ENCODE results near the gene COPE.

Gene COPE

DNA sequence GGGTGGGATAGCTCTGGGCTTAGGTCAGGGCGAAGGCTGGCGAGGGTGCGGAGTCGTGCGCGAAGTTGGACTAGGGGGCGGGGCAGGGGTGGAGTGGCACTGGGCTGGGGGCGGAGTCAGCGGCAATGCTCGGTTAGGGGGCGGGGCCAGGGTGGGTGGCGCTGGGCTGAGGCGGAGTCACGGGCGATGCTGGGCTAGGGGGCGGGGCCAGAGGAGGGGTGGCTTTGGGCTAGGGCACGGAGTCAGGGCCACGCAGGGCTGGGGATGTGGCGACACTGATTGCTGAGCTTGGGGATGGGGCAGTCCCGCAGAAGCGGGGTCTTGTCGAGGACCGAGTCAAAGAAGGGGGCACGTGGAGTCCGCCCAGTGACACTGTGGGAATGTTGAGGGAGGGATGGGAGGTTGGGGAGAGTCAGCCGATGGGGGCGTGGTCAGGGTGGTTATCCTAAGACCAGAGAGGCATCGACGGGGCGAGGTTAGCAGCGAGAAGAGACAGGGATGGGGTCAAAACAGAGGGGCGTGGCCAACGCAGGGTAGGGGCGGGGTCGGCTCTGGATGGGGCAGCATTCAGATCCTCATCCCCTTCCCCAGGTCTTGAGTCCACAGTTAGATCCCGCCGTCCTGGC, 13.1 kb upstream of the COPE start:
- no peak for TF ChIP-seq TAF1 (IDR thresholded peaks at IDR 0.05; ENCODE audit: borderline replicate concordance, insufficient read depth, low read length)
- no peak for TF ChIP-seq FOXP2 (optimal IDR thresholded peaks at IDR 0.05; ENCODE audit: borderline replicate concordance, extremely low read depth, extremely low read length, insufficient read depth)
- no peak for TF ChIP-seq SIN3A (IDR thresholded peaks at IDR 0.05; ENCODE audit: borderline replicate concordance, insufficient read depth, low read length)
- no peak for TF ChIP-seq POLR2AphosphoS5 (IDR thresholded peaks at IDR 0.05; ENCODE audit: low read depth, low read length)
- TF ChIP-seq, protein P1, sequence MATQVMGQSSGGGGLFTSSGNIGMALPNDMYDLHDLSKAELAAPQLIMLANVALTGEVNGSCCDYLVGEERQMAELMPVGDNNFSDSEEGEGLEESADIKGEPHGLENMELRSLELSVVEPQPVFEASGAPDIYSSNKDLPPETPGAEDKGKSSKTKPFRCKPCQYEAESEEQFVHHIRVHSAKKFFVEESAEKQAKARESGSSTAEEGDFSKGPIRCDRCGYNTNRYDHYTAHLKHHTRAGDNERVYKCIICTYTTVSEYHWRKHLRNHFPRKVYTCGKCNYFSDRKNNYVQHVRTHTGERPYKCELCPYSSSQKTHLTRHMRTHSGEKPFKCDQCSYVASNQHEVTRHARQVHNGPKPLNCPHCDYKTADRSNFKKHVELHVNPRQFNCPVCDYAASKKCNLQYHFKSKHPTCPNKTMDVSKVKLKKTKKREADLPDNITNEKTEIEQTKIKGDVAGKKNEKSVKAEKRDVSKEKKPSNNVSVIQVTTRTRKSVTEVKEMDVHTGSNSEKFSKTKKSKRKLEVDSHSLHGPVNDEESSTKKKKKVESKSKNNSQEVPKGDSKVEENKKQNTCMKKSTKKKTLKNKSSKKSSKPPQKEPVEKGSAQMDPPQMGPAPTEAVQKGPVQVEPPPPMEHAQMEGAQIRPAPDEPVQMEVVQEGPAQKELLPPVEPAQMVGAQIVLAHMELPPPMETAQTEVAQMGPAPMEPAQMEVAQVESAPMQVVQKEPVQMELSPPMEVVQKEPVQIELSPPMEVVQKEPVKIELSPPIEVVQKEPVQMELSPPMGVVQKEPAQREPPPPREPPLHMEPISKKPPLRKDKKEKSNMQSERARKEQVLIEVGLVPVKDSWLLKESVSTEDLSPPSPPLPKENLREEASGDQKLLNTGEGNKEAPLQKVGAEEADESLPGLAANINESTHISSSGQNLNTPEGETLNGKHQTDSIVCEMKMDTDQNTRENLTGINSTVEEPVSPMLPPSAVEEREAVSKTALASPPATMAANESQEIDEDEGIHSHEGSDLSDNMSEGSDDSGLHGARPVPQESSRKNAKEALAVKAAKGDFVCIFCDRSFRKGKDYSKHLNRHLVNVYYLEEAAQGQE (IDR thresholded peaks at IDR 0.05; ENCODE audit: insufficient read depth in 1 of 2, low read depth in 2 of 2, low read length in 2 of 2), result no peak

GRCh38 chr19:18931316-18932162, 12.4 kb upstream of the COPE start:
- no peak for TF ChIP-seq POLR2AphosphoS5 (IDR thresholded peaks at IDR 0.05; ENCODE audit: low read depth, low read length)
- no peak for TF ChIP-seq FOXP2 (optimal IDR thresholded peaks at IDR 0.05; ENCODE audit: borderline replicate concordance, extremely low read depth, extremely low read length, insufficient read depth)
- TF ChIP-seq, protein P1 (IDR thresholded peaks at IDR 0.05; ENCODE audit: insufficient read depth in 1 of 2, low read depth in 2 of 2, low read length in 2 of 2), result no peak
- TF ChIP-seq TAF1 (IDR thresholded peaks at IDR 0.05; ENCODE audit: borderline replicate concordance, insufficient read depth, low read length), result no peak

- TF ChIP-seq, protein P1 (IDR thresholded peaks at IDR 0.05; ENCODE audit: insufficient read depth in 1 of 2, low read depth in 2 of 2, low read length in 2 of 2), result no peak
- TF ChIP-seq TAF1 (IDR thresholded peaks at IDR 0.05; ENCODE audit: borderline replicate concordance, insufficient read depth, low read length) (no peak), FOXP2 (optimal IDR thresholded peaks at IDR 0.05; ENCODE audit: borderline replicate concordance, extremely low read depth, extremely low read length, insufficient read depth) (no peak), SIN3A (IDR thresholded peaks at IDR 0.05; ENCODE audit: borderline replicate concordance, insufficient read depth, low read length) (no peak), POLR2AphosphoS5 (IDR thresholded peaks at IDR 0.05; ENCODE audit: low read depth, low read length) (no peak)
Measured at GRCh38 chr19:18929311-18929710, 10.1 kb upstream of the COPE start.

DNA sequence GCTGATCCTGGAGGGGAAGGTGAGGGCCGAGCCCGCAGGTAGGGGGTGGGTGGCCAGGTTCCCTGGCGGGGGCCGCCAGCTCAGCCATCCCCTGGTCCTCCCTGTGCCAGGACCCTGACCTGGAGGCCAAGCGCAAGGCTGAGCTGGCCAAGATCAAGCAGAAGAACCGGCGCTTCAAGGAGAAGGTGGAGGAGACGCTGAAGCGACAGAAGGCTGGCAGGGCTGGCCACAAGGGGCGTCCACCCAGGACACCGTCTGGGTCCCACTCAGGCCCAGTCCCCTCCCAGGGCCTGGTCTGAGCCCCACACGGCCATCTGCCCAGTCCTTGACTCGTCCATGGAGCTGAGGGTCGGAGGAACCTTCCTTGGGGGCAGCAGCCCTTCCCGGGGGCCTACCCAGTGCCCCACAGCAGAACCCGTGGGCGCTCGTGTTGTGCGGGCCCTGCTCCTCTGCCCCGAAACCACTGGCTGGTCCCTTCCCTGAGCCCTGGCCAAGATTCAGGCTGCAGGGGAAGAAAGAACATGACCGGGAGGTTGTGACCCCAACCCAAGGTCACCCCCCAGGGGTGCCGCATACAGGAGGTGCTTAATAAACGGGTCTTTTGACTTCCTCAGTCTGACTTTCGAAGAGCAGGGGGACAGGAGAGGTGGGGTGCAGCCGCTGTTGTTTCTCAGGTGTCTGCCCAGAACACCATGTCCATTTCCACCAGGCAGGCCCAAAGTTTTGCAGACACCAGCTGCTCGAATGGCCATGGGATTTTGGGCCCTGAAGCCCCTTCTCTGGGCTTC, 9.0 kb upstream of the COPE start:
- TF ChIP-seq POLR2AphosphoS5 (IDR thresholded peaks at IDR 0.05; ENCODE audit: low read depth, low read length), result no peak
- TF ChIP-seq, protein P1 (IDR thresholded peaks at IDR 0.05; ENCODE audit: insufficient read depth in 1 of 2, low read depth in 2 of 2, low read length in 2 of 2), result no peak
- no peak for TF ChIP-seq TAF1 (IDR thresholded peaks at IDR 0.05; ENCODE audit: borderline replicate concordance, insufficient read depth, low read length)
- TF ChIP-seq FOXP2 (optimal IDR thresholded peaks at IDR 0.05; ENCODE audit: borderline replicate concordance, extremely low read depth, extremely low read length, insufficient read depth), result no peak
- TF ChIP-seq SIN3A (IDR thresholded peaks at IDR 0.05; ENCODE audit: borderline replicate concordance, insufficient read depth, low read length), result no peak
